Adrenal gland (tissue), 5 donors: Measurements from ENCODE around the gene GRIFIN.

Experiments used
- CTCF ChIP-seq, 6 experiments: fragments of 450-650 bp in 4 of 6; fragments of 200-600 bp in 2 of 6; sonication (generic) in 1 of 6; IDR thresholded peaks; 1 replicate in 5 of 6; 2 replicates in 1 of 6; pipeline versions ENCODE4 v1.5.1 to v1.8.0; 2016 to 2021; ENCODE audit warnings: antibody characterized with exemption in 6 of 6, mild to moderate bottlenecking in 2 of 6, moderate library complexity in 1 of 6
- POLR2A ChIP-seq, 2 donors: fragments of 450-650 bp; IDR thresholded peaks; one replicate each; pipeline ENCODE4 v1.6.1; 2017; ENCODE audit warnings: antibody characterized with exemption in 2 of 2, mild to moderate bottlenecking in 2 of 2, moderate library complexity in 1 of 2
- donor health status: DM: no; HTN: no; CAD: no.

GRCh38 chr7:2512179-2512661 lies 36.0 kb upstream of the GRIFIN start:
- TF ChIP-seq CTCF (IDR thresholded peaks at IDR 0.05), result no peak
- no peak for TF ChIP-seq POLR2A (IDR thresholded peaks at IDR 0.05)
